Activated CD4-positive, alpha-beta T cell treated with anti-CD3 and anti-CD28 coated beads, Interleukin-2, amount 10 ng/mL, durations not matched to agents 7 days and 5 days (primary cell): ENCODE results near the gene RNASE12. TPM values are rescaled to one million over a fixed set of nuclear protein-coding genes. Genes with fewer than 3 reads are reported as not detected.

Source experiments
- total RNA-seq, 2 experiments: library from RNA; stranded (reverse); gene quantifications; one replicate each; pipeline ENCODE4 v1.2.3, GENCODE V29; 2021

Gene RNASE12
- total RNA-seq, 2 experiments from 2014 or later = not detected

Other genes with a start within 250 kb of the RNASE12 start
- 10 to 100 TPM; 28.6 to 32.5 TPM for gene PARP2, start 247.7 kb downstream of the RNASE12 start, total RNA-seq
- 10 to 100 TPM; 38.1 to 42.9 TPM for gene TEP1, start 177.9 kb downstream of the RNASE12 start, total RNA-seq
- gene KLHL33, start 155.2 kb downstream of the RNASE12 start, total RNA-seq = under 1 TPM; 0.15 to 0.17 TPM
- gene OSGEP, start 136.6 kb downstream of the RNASE12 start, total RNA-seq = 10 to 100 TPM; 58.5 to 59.8 TPM
- 100 to 1,000 TPM; 131 to 144 TPM for gene APEX1, start 136.2 kb downstream of the RNASE12 start, total RNA-seq
- 10 to 100 TPM; 33.9 to 40.8 TPM for gene PIP4P1, start 129.9 kb downstream of the RNASE12 start, total RNA-seq
- gene PNP, start 122.0 kb downstream of the RNASE12 start, total RNA-seq = 100 to 1,000 TPM; 178 to 183 TPM
- under 1 TPM; 0.23 to 0.40 TPM for gene RNASE10, start 85.8 kb downstream of the RNASE12 start, total RNA-seq
- not detected for gene RNASE9, start 30.3 kb downstream of the RNASE12 start, total RNA-seq
- not detected for gene RNASE11, start 3.4 kb downstream of the RNASE12 start, total RNA-seq
- gene OR6S1, start 50.3 kb upstream of the RNASE12 start, total RNA-seq = not detected
- gene RNASE4, start 93.2 kb upstream of the RNASE12 start, total RNA-seq = 1 to 10 TPM in 1 of 2 experiments, under 1 TPM in 1; 0.92 to 1.4 TPM
- gene ANG, start 97.4 kb upstream of the RNASE12 start, total RNA-seq = 1 to 10 TPM in 1 of 2 experiments, under 1 TPM in 1; 0.89 to 1.6 TPM
- not detected for gene EDDM3A, start 154.5 kb upstream of the RNASE12 start, total RNA-seq
- gene EDDM3B, start 177.0 kb upstream of the RNASE12 start, total RNA-seq = not detected
- gene RNASE6, start 189.9 kb upstream of the RNASE12 start, total RNA-seq = 1 to 10 TPM; 2.4 TPM
- not detected for gene RNASE1, start 211.5 kb upstream of the RNASE12 start, total RNA-seq